K562 (cell line): ENCODE results near the gene JPH2.

Source experiments
- POLR2A ChIP-seq: fragments of 450-650 bp; conservative IDR thresholded peaks from 2 replicates; pipeline ENCODE4 v1.6.1; 2016
- TF ChIP-seq, protein P1 (sequence below): IDR thresholded peaks from 3 replicates; pipeline ENCODE4 v1.6.1; 2011; ENCODE audit warnings: borderline replicate concordance, mild to moderate bottlenecking; ENCODE audit not compliant: insufficient read length, insufficient read depth

DNA sequence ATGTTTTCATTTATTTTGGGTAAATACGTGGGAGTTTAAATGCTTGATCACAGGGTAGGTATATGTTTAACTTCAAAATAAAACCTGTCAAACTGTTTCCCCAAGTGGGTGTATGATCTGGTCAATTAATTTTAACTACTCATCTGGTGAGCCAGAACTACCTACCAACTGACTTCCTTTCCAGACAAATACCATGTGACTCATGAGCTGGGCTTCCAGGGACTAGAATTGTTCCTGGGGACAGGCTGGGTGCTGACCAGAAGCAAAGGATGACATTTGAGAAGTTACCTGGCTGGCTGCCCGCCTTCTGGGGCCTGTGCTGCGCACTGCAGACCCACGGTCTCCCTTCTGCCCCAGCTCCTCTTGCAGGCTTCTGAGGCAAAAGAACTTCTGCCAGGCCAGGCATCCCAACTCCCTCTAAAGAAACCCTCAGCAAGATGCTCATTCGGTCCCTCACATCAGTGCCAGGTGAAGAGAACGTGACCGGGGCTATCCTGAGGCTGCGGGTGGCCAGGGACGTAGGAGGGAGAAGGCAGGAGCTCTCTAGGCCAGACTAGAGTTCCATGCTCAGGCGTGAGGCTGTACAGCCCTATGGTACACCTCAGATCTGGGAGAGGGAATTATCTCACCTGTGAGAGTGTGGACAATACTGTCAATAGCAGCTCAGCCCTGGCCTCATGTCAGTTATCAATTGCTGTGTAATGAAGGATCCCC, 103.6 kb downstream of the JPH2 start:
- no peak for TF ChIP-seq POLR2A
- TF ChIP-seq, protein P1, sequence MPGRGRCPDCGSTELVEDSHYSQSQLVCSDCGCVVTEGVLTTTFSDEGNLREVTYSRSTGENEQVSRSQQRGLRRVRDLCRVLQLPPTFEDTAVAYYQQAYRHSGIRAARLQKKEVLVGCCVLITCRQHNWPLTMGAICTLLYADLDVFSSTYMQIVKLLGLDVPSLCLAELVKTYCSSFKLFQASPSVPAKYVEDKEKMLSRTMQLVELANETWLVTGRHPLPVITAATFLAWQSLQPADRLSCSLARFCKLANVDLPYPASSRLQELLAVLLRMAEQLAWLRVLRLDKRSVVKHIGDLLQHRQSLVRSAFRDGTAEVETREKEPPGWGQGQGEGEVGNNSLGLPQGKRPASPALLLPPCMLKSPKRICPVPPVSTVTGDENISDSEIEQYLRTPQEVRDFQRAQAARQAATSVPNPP = no peak
